HG02943 (cell line): Measurements from ENCODE around the gene STX3.
"Not testable (repeated sequence)": the region's sequence is repeated elsewhere in the genome, so short reads cannot be mapped to it uniquely, and the experiment has no call there.

Experiments
- ATAC-seq: cut with Tn5 transposase; IDR thresholded peaks from one replicate; pipeline ENCODE4 v1.9.1; 2021; ENCODE audit warnings: mild to moderate bottlenecking, low read depth, moderate library complexity; ENCODE audit not compliant: unreplicated experiment

Gene STX3

DNA sequence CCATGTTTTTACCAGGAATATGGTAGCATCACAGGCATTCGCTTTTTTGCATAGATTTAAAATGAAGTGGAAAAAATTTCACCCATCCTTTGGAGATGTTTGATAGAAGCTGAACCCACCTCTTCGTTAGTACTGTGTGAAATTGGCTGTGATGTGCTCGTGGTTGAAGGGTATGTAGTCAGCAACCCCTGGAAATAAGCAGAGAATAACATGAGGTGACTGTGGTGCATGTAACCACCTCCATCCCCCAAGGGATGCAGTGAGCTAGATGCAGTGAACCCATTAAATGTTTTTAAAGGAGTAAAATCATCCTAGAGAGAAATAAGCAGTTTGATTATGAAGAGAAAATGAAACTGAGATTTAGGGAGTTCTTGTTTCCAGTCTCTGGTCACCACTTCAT, 74.2 kb downstream of the STX3 start:
- no peak for ATAC-seq

DNA sequence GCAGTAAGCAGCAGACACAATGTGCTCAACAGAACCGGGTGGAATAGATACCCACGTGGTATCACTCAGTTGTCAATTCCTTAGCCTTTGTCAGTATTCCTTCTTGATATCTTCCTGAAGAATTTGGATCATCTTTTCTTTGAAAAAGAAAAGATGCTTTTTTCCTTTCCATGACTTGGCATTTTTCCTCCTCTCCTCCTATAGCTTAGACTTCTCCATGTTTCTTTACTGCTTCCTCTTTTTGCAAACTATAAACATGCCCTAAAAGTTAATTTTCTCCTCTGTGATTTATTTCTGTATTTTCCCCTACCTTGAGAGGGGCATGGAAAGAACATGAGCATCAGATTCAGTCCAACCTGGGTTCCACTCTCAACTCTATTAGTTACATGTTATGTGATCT, 78.4 kb downstream of the STX3 start:
- ATAC-seq, result no peak

DNA sequence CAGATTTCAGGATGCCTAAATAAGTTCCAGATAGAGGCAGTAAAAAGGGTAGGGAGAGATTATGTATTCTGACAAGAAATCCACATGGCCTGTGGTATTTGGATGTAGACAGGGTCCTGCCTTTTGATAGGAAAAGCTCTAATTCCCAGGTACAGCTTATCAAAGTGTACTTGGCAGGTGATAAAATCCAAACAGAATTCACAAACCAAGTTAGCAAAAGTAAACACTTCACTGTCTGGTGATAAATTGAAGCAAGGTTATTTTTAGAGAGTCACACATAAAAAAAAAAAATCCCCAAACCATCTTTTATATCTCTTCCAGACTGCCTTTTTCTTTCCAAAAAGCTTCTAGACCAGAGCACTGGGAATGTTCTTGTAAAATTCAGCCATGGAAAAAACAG, 84.4 kb downstream of the STX3 start:
- no peak for ATAC-seq

DNA sequence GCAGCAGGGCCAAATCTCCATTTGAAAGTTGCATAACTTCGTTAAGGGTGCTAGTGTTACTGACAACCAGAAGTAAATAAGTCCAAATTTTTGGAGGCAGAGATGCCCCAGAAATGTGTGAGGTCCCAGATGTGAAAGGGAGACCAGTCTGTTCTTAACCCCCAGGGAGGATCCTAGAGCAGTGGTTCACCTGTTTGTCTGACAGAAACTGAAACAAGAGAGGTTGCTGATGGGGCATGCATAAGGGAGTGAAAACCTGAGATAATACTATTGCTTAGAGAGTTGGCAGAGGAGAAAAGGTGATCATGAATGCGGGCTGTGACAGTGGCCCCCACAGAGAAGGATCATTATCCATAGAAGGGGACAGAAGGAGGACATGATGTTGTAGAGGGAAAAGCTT, 86.3 kb downstream of the STX3 start:
- no peak for ATAC-seq

DNA sequence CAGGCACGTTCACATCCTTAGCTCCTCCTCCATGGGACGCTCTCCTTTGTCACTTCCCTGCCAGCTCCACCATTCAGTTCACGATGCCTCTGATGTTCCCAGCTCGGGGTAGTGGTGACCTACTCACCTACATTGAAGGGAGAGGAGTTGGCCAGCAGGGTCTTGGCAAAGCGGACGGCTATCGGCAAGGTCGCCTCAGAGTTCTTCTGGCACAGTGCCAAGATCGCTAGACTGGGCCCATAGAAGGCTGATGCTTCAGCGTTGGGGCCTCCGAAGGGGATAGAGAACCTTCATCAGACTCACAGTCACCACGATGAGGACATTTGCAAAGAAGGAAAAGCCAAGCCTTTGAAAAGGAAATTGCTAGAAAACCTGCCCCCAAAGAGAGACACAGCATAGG, 87.1 kb downstream of the STX3 start:
- ATAC-seq, result no peak

GRCh38 chr11:59845399-59845798, 90.2 kb downstream of the STX3 start, which contains the start of gene CBLIF:
CBLIF (minus strand) TSS chr11:59845499; CDS start chr11:59845453, 46 bp downstream.
- ATAC-seq, result no peak

DNA sequence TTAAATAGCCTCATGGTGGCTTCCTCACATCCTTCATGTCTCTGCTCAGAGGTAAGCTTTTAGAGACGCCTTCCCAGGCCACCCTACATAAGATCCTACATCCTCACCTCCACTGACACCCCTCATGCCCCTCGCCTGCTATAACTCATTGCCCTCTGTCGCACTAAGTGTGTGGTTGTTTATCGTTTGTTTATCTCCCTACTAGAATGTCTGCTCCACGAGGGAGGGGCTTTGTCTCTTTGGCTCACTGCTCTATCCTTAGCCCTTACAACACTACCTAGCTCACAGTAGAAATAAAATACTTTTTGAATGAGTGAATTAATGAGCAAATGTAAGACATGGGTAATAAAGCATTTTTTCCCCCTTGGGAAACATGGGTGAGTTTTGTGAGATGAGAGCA, 91.4 kb downstream of the STX3 start:
- ATAC-seq, result no peak

- ATAC-seq, result no peak
Observed at GRCh38 chr11:59847626-59848025, 92.5 kb downstream of the STX3 start.

GRCh38 chr11:59848439-59848838, 93.3 kb downstream of the STX3 start:
- not testable (repeated sequence) for ATAC-seq

- no peak for ATAC-seq
Observed at GRCh38 chr11:59849129-59849528, 94.0 kb downstream of the STX3 start.

- not testable (repeated sequence) for ATAC-seq
Observed at GRCh38 chr11:59849551-59849950, 94.4 kb downstream of the STX3 start.

- not testable (repeated sequence) for ATAC-seq
Observed at GRCh38 chr11:59851416-59851815, 96.2 kb downstream of the STX3 start.

DNA sequence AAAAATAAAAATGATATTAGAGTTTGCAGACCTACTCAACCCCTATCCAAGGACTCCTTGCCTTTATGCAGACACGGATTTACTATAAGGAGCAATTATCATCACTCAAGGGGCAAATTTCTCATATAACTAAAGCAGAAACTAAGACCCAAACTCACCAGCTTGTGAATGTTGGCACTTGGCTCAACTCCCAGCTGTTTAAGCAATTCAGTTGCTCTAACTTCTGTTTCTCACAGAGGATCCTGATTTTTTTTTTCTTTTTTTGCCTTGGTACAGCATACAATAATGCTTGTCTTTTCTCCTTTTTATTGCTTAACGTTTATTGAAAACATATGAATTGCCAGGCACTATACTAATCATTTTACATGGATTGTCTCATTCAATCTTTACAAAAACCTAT, 99.7 kb downstream of the STX3 start:
- ATAC-seq, result no peak
